HepG2 (cell line): Measurements from ENCODE around the gene ACD. TPM values are rescaled to one million over a fixed set of nuclear protein-coding genes. Genes with fewer than 3 reads are reported as not detected.
A peak's percentile ranks its signal among the peaks of the same experiment; 100 is the strongest.

Experiments
- ARHGAP35 ChIP-seq: sonication (generic); formaldehyde crosslinking; IDR thresholded peaks from 2 replicates; pipeline ENCODE4 v1.9.0; 2022; ENCODE audit warnings: mild to moderate bottlenecking, inconsistent platforms, moderate library complexity, missing genetic modification reagents, borderline replicate concordance
- CEBPB ChIP-seq: IDR thresholded peaks from 2 replicates; pipeline ENCODE4 v1.6.1; 2011; ENCODE audit warnings: low read depth, low read length, improper control_type of control experiment, borderline replicate concordance
- EHMT2 ChIP-seq: fragments of 200-600 bp; sonication (generic); IDR thresholded peaks from 2 replicates; pipeline ENCODE4 v1.7.0; 2017; ENCODE audit warnings: antibody characterized with exemption, low read depth, low read length, borderline replicate concordance
- FOXJ3 ChIP-seq: sonication (generic); formaldehyde crosslinking; IDR thresholded peaks from 2 replicates; pipeline ENCODE4 v1.4.0; 2020; ENCODE audit warnings: missing genetic modification reagents, mild to moderate bottlenecking, borderline replicate concordance
- MIER2 ChIP-seq: IDR thresholded peaks from 2 replicates; pipeline ENCODE4 v1.6.1; 2016; ENCODE audit warnings: missing biosample characterization, missing genetic modification reagents
- NR3C1 ChIP-seq: sonication (generic); formaldehyde crosslinking; IDR thresholded peaks from 2 replicates; pipeline ENCODE4 v1.4.0; 2020; ENCODE audit warnings: missing genetic modification reagents
- NRL ChIP-seq: sonication (generic); formaldehyde crosslinking; IDR thresholded peaks from 2 replicates; pipeline ENCODE4 v1.5.0; 2020; ENCODE audit warnings: missing genetic modification reagents, mild to moderate bottlenecking, moderate library complexity, borderline replicate concordance
- PRMT3 ChIP-seq: sonication (generic); formaldehyde crosslinking; IDR thresholded peaks from 2 replicates; pipeline ENCODE4 v1.8.1; 2022; ENCODE audit warnings: low read depth, mild to moderate bottlenecking, moderate library complexity, missing genetic modification reagents, borderline replicate concordance
- PTBP1 ChIP-seq: fragments of 200-400 bp; formaldehyde crosslinking; IDR thresholded peaks from 2 replicates; pipeline ENCODE4 v1.6.1; 2018; ENCODE audit warnings: low read length, low read depth; ENCODE audit not compliant: poor library complexity, severe bottlenecking
- RARG ChIP-seq: sonication (generic); formaldehyde crosslinking; IDR thresholded peaks from 2 replicates; pipeline ENCODE4 v1.4.0; 2020; ENCODE audit warnings: low read depth, mild to moderate bottlenecking, missing genetic modification reagents
- SRY ChIP-seq: sonication (generic); formaldehyde crosslinking; IDR thresholded peaks from 2 replicates; pipeline ENCODE4 v1.8.0; 2022; ENCODE audit warnings: mild to moderate bottlenecking, missing genetic modification reagents
- THAP11 ChIP-seq: IDR thresholded peaks from 2 replicates; pipeline ENCODE4 v1.6.1; 2016; ENCODE audit warnings: missing biosample characterization, missing genetic modification reagents
- USF2 ChIP-seq, 2 experiments: sonication (generic) in 1 of 2; formaldehyde crosslinking in 1 of 2; IDR thresholded peaks; 2 replicates each; pipeline versions ENCODE4 v1.5.1 to v1.6.1; 2011 to 2020; ENCODE audit warnings: borderline replicate concordance in 1 of 2, low read depth in 1 of 2, low read length in 1 of 2, mild to moderate bottlenecking in 1 of 2, missing genetic modification reagents in 1 of 2, moderate library complexity in 1 of 2
- ZFP41 ChIP-seq: sonication (generic); formaldehyde crosslinking; IDR thresholded peaks from 2 replicates; pipeline ENCODE4 v1.4.0; 2020; ENCODE audit warnings: mild to moderate bottlenecking, missing genetic modification reagents, borderline replicate concordance
- ZNF10 ChIP-seq: sonication (generic); formaldehyde crosslinking; IDR thresholded peaks from 2 replicates; pipeline ENCODE4 v1.4.0; 2020; ENCODE audit warnings: mild to moderate bottlenecking, low read depth, missing genetic modification reagents, borderline replicate concordance
- ZNF142 ChIP-seq: sonication (generic); formaldehyde crosslinking; IDR thresholded peaks from 2 replicates; pipeline ENCODE4 v1.4.0; 2020; ENCODE audit warnings: missing genetic modification reagents
- ZNF232 ChIP-seq: sonication (generic); formaldehyde crosslinking; IDR thresholded peaks from 2 replicates; pipeline ENCODE4 v1.4.0; 2020; ENCODE audit warnings: missing genetic modification reagents, borderline replicate concordance
- ZNF354B ChIP-seq: sonication (generic); formaldehyde crosslinking; IDR thresholded peaks from 2 replicates; pipeline ENCODE4 v1.8.0; 2022; ENCODE audit warnings: mild to moderate bottlenecking, missing genetic modification reagents
- ZNF547 ChIP-seq: sonication (generic); formaldehyde crosslinking; IDR thresholded peaks from 2 replicates; pipeline ENCODE4 v1.5.1; 2020; ENCODE audit warnings: mild to moderate bottlenecking, missing genetic modification reagents
- ZNF674 ChIP-seq: sonication (generic); formaldehyde crosslinking; IDR thresholded peaks from 2 replicates; pipeline ENCODE4 v1.5.0; 2020; ENCODE audit warnings: low read depth, mild to moderate bottlenecking, missing genetic modification reagents
- polyA plus RNA-seq, 8 experiments: library from polyadenylated mRNA; depleted of rRNA in 3 of 8; stranded (reverse) in 7 of 8; unstranded in 1 of 8; fragments of >200 nt; fragmentation: Illumina TruSeq in 4 of 8; extraction: Trizol in 4 of 8; gene quantifications; 2 replicates each; pipeline versions ENCODE4 v1.2.1 to v1.2.3, GENCODE V29; 2011 to 2016; ENCODE audit warnings: low read depth in 4 of 8, missing spikeins in 1 of 8, mixed read lengths in 1 of 8; ENCODE audit not compliant: insufficient read depth in 1 of 8
- total RNA-seq, 5 experiments: library from RNA; depleted of rRNA; stranded (reverse); fragments of >200 nt; fragmentation: Illumina TruSeq; extraction: Trizol; gene quantifications; 2 replicates each; pipeline ENCODE4 v1.2.3, GENCODE V29; 2016; ENCODE audit warnings: low read depth in 1 of 5

The ACD gene
- total and polyA plus RNA-seq, 2 of the 13 experiments (the other 11 are each of a cell fraction or from before 2014, with no cell fraction given) = 32.6 to 38.3 TPM

- TF ChIP-seq ZNF142 (CRISPR knock-in tag) (peak; percentile 26; the same call in 1 of the 2 replicates), CEBPB (no peak), ZFP41 (CRISPR knock-in tag) (peak; percentile 89; the same call in 1 of the 2 replicates), NR3C1 (CRISPR knock-in tag) (0 out of 2 replicates have a peak, but pooled peaks have one; percentile 63), ARHGAP35 (CRISPR knock-in tag) (peak; percentile 53; the same call in 1 of the 2 replicates), ZNF10 (CRISPR knock-in tag) (no peak), PTBP1 (no peak), THAP11 (CRISPR knock-in tag) (peak; percentile 51), ZNF354B (CRISPR knock-in tag) (no peak), MIER2 (peak; percentile 68; the same call in 1 of the 2 replicates), USF2 (IDR thresholded peaks at IDR 0.05; ENCODE audit: low read depth, low read length) (no peak), USF2 (CRISPR knock-in tag; IDR thresholded peaks at IDR 0.05; ENCODE audit: borderline replicate concordance) (peak; percentile 33; the same call in 1 of the 2 replicates), PRMT3 (CRISPR knock-in tag) (no peak), ZNF674 (CRISPR knock-in tag) (no peak; the same call in 1 of the 2 replicates), ZNF547 (CRISPR knock-in tag) (peak; percentile 76; the same call in 1 of the 2 replicates), RARG (CRISPR knock-in tag) (no peak), FOXJ3 (CRISPR knock-in tag) (no peak), EHMT2 (no peak), ZNF232 (peak; percentile 25; the same call in 1 of the 2 replicates), SRY (CRISPR knock-in tag) (peak; percentile 87), NRL (CRISPR knock-in tag) (peak; percentile 19)
Observed at GRCh38 chr16:67659675-67660563, at the start of gene ACD (continued).
